Measurements from ENCODE around the gene SOX2. TPM values are rescaled to one million over a fixed set of nuclear protein-coding genes. Genes with fewer than 3 reads are reported as not detected.
A peak's percentile ranks its signal among the peaks of the same experiment; 100 is the strongest.

Gene SOX2
- total RNA-seq, 1 experiment from 2014 or later: 25.6 TPM

DNA sequence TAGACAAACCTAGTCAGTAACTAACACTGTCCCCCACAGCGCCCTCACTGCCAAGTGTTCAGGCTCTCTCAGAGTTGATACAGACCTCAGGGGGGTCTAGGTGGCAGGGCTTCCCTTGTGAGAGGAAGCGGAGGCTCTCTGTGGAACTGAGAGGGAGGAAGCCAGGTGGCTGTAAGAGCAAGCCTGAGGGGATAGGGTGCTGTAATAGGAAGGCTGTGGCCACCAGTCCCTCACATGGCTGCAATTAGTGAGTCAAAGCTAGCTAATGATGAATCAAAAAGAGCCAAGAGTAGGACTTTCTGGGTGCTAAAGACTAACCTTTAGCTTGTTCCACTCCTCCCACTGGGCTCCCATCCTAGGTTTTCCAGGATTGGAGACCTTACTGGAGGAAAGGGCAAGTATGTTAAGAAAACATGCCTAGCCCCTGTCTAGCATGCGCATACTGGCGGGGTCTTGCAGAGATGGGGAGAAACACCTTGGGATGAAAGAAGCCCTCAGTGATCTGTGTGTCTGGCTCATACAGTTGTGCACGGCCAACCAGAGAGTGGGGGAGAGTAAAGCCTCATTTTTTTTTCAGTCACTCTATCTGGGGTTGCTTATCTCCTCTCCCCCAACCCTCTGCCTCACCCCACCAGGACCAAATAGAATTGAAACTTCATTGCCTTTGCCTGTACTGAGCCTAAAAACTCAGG is 13.3 kb upstream of the SOX2 start:
- H3K4me3 ChIP-seq: no peak overlapping the region
- H3K27me3 ChIP-seq (replicated peaks): no peaks in the 10 kb centered on the region
- DNase-seq (ENCODE audit: low read depth in 1 of 2, low spot score in 2 of 2): no peak
- no peaks in the 10 kb centered on the region for H3K36me3 ChIP-seq
- no peak overlapping the region for H3K27ac ChIP-seq
- H3K4me1 ChIP-seq (replicated peaks): peaks cover 11% of the 10 kb centered on the region; the same call in 1 of the 2 replicates
- H3K9me3 ChIP-seq (replicated peaks): no peaks in the 10 kb centered on the region

DNA sequence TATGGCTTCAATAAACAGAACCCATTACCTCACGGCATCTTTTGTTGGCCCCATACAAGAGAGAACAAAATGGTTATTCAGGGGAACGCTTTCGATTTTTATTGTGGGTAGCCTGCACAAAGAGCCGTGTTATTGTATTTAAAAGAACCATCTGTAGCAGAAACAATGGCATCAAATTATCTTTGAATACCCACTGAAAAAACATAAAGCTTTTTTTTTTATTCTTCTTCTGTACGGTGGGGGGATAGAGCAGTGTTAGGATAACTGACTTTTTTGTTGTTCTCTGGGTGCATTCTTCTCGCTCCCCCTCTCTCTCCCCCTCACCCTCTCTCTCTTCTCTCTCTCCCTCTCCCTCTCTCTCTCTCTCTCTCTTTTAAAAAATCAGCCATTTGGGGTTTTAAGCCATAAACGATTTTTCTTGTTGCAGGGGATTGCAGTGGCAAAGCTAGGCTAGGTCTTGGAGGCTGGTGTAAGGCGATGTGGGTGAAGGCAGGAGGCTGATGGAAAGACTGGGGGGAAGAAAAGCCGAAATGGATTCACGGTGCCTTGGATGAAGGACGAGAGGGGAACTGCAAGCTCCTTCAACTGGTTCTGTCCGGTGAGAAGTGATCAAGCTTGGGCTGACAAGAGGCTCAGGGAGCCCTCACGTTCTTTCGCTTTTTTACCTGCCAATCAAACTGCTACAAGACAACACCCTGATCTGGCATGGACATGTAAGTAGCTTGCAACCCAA is 12.4 kb upstream of the SOX2 start:
- H3K27me3 ChIP-seq (replicated peaks): no peaks in the 10 kb centered on the region

DNA sequence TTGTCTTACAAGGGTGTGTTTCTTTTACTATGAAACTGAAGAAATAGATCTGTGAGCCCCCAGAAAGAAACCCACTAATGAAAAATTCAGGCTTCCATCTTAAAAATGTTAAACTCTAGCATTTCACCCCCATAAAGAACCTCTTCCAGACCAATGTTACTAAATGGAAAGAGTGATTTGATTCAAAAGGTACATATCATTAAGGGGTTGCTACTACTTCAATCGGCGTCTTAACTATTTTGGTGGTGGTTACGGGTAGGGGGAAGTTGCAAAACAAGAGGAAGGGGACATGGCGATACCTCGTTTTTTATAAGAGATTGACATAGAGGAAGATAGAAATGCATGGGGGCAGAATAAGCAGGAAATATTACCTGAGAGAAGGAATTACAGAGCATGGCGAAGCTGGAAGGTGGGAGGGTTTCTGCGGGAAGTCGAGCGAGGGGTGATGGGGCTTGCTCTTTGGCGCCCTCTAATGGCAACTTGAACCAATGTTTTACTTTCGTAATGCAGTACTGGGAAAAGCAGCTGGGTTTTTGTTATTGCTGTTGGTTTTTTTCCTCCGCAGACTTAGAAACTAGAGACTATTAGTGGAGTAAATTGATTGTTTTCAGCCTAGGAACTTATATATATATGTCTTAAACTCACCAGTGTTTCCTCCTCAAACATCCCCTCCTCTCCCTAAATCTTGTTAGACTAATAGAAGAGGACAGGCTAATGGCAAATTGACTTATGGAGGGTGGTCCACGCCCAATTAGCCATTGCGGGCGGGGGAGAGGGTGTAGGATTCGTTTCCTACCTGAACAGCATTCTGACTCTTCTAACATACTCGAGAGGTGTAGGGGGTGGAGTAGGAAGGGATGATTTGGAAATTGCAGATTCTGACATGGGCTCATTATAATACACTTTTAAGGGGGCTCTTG is 11.3 kb upstream of the SOX2 start:
- Histone ChIP-seq H3K4me3 (peak overlapping the region; percentile 38), H3K27me3 (replicated peaks) (no peaks in the 10 kb centered on the region), H3K4me1 (replicated peaks) (peaks cover 11% of the 10 kb centered on the region; the same call in 1 of the 2 replicates), H3K36me3 (no peaks in the 10 kb centered on the region), H3K27ac (no peak overlapping the region), H3K9me3 (replicated peaks) (no peaks in the 10 kb centered on the region)
- peak; percentile 71 to 75 for DNase-seq (ENCODE audit: low read depth in 1 of 2, low spot score in 2 of 2)

More for the DNA sequence above, 12.4 kb upstream of the SOX2 start:
- Histone ChIP-seq H3K4me3 (peak overlapping the region; percentile 38), H3K36me3 (no peaks in the 10 kb centered on the region), H3K4me1 (replicated peaks) (peaks cover 11% of the 10 kb centered on the region; the same call in 1 of the 2 replicates), H3K27ac (0 out of 2 replicates have a peak overlapping the region, but pooled peaks have one; percentile 2), H3K9me3 (replicated peaks) (no peaks in the 10 kb centered on the region)
- peak in 1 of 2 experiments; percentile 61 for DNase-seq (ENCODE audit: low read depth in 1 of 2, low spot score in 2 of 2)

DNA sequence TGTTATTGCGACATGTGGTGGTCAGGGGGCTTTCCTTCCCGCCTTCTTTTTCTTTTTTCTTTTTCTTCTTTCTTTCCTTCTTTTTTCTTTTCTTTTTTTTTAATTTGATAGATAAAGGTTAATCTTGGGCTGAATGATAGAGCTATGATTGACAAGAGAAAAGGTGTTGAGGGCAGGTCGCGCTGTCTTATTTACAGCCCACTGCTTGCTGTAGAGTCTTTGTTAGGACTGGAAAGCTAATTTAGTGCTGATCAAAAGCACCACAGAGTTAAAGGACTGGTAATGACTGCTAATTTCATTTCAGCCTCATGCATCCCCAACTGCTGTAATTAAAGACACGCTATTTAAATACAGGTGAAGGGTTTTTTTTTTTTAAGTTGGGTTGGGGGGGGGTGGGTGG is 10.6 kb upstream of the SOX2 start:
- DNase-seq (ENCODE audit: low read depth in 1 of 2, low spot score in 2 of 2): no peak
- no peaks in the 10 kb centered on the region for H3K27me3 ChIP-seq (replicated peaks)
- no peak overlapping the region for H3K27ac ChIP-seq
- H3K9me3 ChIP-seq (replicated peaks): no peaks in the 10 kb centered on the region
- H3K4me3 ChIP-seq: no peak overlapping the region
- peaks cover 11% of the 10 kb centered on the region; the same call in 1 of the 2 replicates for H3K4me1 ChIP-seq (replicated peaks)
- H3K36me3 ChIP-seq: no peaks in the 10 kb centered on the region

DNA sequence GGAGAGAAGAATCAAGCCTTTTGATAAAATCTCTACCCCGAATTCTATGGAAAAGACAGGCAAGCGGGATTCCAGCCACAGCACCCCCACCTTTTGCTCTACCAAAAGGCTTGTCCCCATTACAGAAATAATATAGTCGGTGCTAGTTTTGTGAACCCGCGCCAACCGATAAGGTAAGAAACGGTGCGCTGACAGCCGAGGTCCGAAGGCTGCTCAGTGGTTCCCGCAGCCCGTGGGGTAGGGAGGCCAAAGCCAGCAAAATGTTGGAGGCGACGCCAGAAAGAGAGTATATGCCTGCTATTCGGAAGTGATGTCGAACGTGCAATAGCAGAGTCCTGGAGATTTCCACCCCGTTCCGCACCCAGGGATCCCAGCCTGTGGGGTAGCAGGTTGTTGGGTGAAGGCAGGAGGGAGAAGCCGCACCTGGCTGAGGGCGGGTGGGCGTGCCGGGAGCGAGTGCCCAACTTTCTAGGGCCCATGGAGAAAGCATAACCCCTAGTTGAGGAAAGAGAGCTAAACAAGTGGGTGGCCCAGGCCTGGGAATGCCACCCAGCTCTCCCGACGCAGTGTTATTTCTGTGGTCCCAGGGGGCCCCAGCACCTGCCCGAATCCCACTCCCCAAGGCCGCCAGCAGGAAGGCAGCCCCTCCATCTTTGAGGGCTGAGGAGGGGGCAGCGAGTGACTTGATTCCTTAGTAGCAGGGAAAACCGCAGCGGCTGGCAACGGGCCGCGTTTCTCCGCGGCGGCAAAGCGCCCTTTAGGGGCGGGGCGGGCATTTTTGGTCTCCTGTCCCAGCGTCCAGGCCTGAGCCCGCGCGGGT is 7.9 kb upstream of the SOX2 start:
- H3K4me3 ChIP-seq: no peak overlapping the region
- no peak overlapping the region for H3K27ac ChIP-seq
- no peaks in the 10 kb centered on the region for H3K27me3 ChIP-seq (replicated peaks)
- no peaks in the 10 kb centered on the region for H3K36me3 ChIP-seq
- no peaks in the 10 kb centered on the region for H3K9me3 ChIP-seq (replicated peaks)
- H3K4me1 ChIP-seq (replicated peaks): peaks cover under 1% of the 10 kb centered on the region; the same call in 1 of the 2 replicates
- DNase-seq (ENCODE audit: low read depth in 1 of 2, low spot score in 2 of 2): no peak

DNA sequence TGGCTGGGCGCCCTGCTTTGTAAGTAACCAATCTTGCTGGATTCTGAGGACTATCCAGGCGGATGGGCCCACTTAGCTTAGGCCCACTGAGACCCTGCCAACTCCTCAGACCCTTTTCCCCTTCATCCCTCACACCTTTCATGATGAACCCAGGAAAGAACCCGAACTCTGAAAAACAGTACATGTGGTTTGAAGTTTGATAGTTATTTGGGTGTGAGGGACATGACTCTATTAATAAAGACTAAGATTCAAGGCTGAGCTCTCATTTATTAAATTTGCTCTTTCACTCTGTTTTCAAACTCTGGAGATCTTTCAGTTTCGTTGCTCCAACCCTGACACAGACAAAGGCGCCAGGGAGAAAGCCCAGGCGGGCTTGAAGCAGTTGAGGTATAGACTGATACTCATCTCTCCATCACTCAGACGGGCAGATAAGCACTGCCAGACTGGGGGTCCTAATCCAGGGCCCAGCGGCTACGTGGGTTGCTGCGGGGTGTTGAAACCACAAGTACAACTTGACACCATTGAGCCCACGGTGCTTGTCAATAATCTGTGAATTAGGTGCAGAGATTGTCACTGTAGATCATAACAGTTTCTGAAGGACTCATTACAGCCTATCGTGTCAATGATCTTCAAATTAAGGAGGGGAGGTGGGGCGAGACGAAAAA is 7.2 kb upstream of the SOX2 start:
- no peak overlapping the region for H3K27ac ChIP-seq
- DNase-seq (ENCODE audit: low read depth in 1 of 2, low spot score in 2 of 2): no peak
- H3K9me3 ChIP-seq (replicated peaks): no peaks in the 10 kb centered on the region
- no peak overlapping the region for H3K4me3 ChIP-seq
- H3K4me1 ChIP-seq (replicated peaks): peaks cover under 1% of the 10 kb centered on the region; the same call in 1 of the 2 replicates
- no peaks in the 10 kb centered on the region for H3K36me3 ChIP-seq
- no peaks in the 10 kb centered on the region for H3K27me3 ChIP-seq (replicated peaks)

DNA sequence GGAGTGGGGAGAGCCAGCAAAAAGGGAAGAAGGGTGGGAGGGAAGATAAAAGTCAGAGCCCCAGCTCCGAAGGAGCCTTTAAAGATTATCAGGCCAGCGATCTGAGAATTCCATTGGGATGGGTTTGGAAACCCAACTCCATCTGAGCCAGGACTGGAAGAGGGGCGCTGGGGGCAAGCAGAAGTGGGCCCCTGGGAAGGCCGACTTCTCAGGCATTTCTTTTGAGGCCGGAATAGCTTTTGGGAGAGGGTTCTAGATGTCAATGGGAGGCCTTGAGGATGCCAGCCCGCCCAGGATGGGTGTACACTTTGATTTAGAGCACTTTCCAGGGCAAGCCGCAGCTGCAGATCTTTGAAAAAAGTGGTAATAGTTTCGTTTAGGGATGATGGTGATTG is 6.6 kb upstream of the SOX2 start:
- no peak overlapping the region for H3K4me3 ChIP-seq
- H3K9me3 ChIP-seq (replicated peaks): no peaks in the 10 kb centered on the region
- H3K27me3 ChIP-seq (replicated peaks): no peaks in the 10 kb centered on the region
- no peaks in the 10 kb centered on the region for H3K36me3 ChIP-seq
- DNase-seq (ENCODE audit: low read depth in 1 of 2, low spot score in 2 of 2): no peak
- H3K27ac ChIP-seq: no peak overlapping the region
- H3K4me1 ChIP-seq (replicated peaks): peaks cover 5% of the 10 kb centered on the region

DNA sequence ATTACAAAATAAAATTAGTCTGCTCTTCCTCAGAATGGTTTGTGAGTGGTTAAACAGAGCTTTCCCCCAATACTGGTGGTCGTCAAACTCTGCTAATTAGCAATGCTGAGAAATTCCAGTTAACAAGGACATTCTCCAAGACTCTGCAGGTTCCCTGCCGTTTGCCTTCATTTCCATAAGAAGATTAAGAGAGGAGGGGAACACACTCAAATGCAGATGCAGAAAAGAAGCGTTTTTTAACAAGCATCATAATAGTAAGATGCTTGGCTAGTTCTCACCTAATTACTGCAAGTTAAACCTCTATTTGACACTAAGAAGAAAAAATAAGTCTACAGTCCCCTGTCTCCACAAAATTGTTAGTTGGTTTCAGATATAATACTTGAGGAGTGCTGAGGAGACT is 3.7 kb upstream of the SOX2 start:
- Histone ChIP-seq H3K4me1 (replicated peaks) (peaks cover 17% of the 10 kb centered on the region), H3K27ac (no peak overlapping the region), H3K36me3 (peaks cover 8% of the 10 kb centered on the region; the same call in 1 of the 2 replicates), H3K4me3 (no peak overlapping the region), H3K9me3 (replicated peaks) (no peaks in the 10 kb centered on the region), H3K27me3 (replicated peaks) (no peaks in the 10 kb centered on the region)
- DNase-seq (ENCODE audit: low read depth in 1 of 2, low spot score in 2 of 2): no peak

DNA sequence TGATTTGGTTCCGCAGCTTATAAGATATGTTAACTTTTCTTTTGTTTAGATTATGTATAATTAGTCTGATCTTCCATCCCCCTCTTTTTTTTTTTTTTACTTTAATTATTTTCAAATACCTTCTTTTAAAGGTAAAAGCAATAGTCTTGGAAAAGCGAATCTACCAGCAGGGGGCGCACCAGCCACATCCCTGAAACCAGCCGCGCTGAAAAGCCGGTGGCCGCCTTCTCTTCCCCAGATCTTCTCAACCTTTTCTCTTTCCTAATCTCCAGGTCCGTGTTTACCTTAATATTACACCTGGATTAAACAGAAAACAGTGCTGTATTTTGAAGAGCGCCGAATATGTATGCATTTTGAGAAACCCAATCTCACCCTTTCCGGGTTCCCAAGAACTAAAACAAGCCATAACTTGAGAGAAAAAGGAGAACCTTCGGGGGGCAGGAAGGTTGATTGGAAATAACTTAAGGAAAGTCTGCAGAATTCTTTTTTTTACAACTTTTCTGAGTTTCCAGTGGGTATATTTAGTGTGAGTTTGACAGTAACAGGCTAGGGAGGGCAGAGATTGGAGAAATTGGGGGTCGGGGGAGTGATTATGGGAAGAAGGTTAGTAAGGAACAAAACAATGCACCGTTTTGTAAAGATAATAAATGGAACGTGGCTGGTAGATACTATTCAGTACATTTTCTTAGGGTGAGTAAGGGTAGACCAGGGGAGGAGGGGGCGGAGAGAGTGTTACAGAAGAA is 2.0 kb upstream of the SOX2 start:
- H3K27me3 ChIP-seq (replicated peaks): no peaks in the 10 kb centered on the region

DNA sequence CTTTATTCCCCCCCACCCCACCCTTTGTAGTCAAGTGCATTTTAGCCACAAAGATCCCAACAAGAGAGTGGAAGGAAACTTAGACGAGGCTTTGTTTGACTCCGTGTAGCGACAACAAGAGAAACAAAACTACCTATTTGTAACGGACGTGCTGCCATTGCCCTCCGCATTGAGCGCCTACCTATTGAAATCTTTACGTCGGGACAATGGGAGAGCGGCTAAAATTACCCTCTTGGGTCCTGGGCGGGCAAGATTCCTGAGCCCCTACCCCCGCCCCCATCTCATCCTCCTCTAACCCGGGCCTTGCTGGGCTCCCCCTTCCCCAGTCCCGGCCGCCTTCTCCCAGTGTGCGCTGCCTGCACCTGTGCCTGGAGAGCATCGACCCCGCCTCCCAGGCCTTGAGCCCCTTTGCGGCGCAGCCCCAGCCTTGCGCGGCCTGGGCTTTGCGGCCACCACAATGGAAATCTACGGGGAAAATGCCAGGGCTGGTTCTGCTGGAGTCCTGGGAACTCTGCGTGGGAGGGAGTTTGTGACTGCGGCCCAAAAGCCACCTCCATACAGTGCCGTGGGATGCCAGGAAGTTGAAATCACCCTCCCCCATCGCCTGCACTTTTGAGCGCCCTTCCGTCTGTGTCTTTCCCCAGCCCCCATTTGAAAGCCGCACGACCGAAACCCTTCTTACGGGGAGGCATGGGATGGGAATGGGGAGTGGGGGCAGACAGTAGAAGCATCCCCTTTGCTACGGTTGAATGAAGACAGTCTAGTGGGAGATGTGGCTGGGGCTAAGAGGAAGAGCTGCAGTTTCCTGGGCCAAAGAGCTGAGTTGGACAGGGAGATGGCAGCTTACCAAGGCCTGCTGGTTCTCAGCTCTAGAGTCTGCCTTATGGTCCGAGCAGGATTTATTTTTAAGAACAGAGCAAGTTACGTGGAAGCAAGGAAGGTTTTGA is 1.1 kb upstream of the SOX2 start:
- no peak for DNase-seq (ENCODE audit: low read depth in 1 of 2, low spot score in 2 of 2)
- Histone ChIP-seq H3K4me1 (replicated peaks) (peaks cover 17% of the 10 kb centered on the region), H3K9me3 (replicated peaks) (no peaks in the 10 kb centered on the region), H3K36me3 (peaks cover 9% of the 10 kb centered on the region; the same call in 1 of the 2 replicates), H3K27me3 (replicated peaks) (no peaks in the 10 kb centered on the region), H3K27ac (peak overlapping the region; percentile 57), H3K4me3 (peak overlapping the region; percentile 77)

More for the DNA sequence above, 2.0 kb upstream of the SOX2 start:
- Histone ChIP-seq H3K4me1 (replicated peaks) (peaks cover 17% of the 10 kb centered on the region), H3K27ac (no peak overlapping the region), H3K9me3 (replicated peaks) (no peaks in the 10 kb centered on the region), H3K36me3 (peaks cover 9% of the 10 kb centered on the region; the same call in 1 of the 2 replicates), H3K4me3 (peak overlapping the region; percentile 4; the same call in 1 of the 2 replicates)
- peak; percentile 65 to 76 for DNase-seq (ENCODE audit: low read depth in 1 of 2, low spot score in 2 of 2)

DNA sequence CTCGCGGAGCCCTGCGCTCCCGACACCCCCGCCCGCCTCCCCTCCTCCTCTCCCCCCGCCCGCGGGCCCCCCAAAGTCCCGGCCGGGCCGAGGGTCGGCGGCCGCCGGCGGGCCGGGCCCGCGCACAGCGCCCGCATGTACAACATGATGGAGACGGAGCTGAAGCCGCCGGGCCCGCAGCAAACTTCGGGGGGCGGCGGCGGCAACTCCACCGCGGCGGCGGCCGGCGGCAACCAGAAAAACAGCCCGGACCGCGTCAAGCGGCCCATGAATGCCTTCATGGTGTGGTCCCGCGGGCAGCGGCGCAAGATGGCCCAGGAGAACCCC is 464 bp downstream of the SOX2 start:
- H3K27ac ChIP-seq: peak overlapping the region; percentile 68
- no peak for DNase-seq (ENCODE audit: low read depth in 1 of 2, low spot score in 2 of 2)
- no peaks in the 10 kb centered on the region for H3K27me3 ChIP-seq (replicated peaks)
- peaks cover 9% of the 10 kb centered on the region; the same call in 1 of the 2 replicates for H3K36me3 ChIP-seq
- H3K9me3 ChIP-seq (replicated peaks): no peaks in the 10 kb centered on the region
- H3K4me1 ChIP-seq (replicated peaks): peaks cover 20% of the 10 kb centered on the region
- H3K4me3 ChIP-seq: peak overlapping the region; percentile 77
